AG08396 (cell line): ENCODE measurements around the gene INSRR.
A peak's percentile ranks its signal among the peaks of the same experiment; 100 is the strongest.

Experiments used
- DNase-seq: peaks from one replicate; pipeline ENCODE4 v3.0.0; 2012; ENCODE audit warnings: low spot score, mixed read lengths

INSRR gene

GRCh38 chr1:156848461-156849150 is 10.3 kb downstream of the INSRR start:
- DNase-seq, result no peak

DNA sequence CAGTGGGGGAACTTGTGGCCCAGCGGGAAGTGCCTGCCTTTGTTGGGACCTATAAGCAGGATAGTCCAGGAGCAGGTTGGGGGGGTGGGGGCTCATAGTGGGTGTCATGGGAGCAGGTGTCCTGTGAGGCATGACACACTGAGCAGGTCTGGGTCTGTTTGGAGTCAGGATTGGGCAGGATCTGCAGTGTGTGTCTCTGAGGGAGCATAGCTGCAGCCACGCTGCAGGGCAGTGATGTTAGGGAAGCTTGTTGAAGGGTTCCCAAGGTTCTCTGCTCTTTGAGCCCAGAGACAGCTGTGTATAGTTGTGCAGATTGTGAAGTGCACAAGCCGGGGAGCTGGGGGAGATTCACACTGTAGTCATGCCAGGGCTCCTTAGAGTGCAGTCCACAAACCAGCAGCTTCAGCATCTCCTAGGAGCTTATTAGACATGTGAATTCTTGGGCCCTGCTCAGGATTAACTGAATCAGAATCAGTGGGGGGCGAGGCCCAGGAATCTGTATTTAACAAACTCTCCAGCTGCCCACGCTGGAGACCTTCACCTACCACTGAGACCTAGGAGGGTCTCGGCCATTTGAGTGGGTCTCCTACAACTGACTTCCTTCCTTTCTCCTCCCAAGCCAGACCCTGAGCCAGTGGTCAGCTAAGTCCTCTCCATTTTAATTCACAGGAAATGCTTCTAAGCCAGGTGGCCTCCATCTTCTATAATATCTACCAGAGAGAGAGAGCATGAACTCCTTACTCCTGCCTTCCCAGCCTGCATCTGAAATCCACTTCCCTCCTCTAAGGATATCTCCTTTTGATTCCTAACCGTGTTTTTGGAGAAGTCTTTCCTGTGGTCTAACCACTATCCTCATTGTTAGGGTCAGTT is 11.1 kb downstream of the INSRR start:
- no peak for DNase-seq

DNA sequence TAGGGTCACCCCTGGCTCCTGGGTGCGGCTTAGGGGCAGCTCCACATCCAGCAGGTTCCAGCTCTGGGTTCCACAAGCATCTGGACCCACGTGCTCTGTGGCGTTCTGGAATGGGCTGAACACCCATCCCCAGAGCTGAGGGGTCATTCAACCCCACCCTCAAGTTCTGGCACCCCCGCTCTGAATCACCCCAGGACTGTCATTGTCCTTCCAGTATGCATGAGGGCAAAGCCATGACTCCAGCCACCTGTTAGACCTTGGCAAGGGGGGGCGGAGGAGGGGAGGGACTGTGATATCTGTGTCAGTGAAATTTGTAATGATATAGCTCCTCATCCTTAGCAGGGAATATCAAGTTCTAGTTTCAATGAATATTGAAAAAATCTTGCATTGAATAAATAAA is 12.3 kb downstream of the INSRR start:
- no peak for DNase-seq

DNA sequence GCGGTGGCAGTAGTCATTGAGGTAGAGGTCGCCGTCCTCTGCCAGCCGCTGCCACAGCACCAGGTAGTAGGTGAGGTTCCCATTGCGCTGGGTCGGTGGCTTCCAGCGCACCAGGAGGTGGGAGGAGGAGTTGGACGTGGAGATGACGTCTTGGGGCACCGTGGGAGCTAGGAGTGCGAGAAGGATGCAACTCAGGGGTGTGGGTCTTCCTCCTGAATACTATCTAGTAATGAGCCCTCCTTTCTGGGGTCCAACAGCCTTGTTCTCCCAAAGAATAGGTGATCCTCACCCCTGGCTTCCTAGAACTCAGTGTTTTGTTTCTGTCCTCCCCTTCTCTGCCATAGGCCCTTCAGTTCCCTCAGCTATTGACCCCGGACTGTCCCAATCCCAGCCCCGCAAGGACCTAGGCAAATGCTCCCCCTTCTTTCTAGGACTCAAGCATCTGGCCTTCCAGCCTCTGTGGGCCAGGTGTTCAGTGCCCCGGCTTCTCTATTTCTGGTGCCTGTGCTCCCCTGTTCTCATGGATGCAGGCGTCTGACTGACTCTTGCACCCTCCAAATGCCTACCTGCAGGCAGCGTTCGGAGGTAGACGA is 12.9 kb downstream of the INSRR start:
- no peak for DNase-seq

DNA sequence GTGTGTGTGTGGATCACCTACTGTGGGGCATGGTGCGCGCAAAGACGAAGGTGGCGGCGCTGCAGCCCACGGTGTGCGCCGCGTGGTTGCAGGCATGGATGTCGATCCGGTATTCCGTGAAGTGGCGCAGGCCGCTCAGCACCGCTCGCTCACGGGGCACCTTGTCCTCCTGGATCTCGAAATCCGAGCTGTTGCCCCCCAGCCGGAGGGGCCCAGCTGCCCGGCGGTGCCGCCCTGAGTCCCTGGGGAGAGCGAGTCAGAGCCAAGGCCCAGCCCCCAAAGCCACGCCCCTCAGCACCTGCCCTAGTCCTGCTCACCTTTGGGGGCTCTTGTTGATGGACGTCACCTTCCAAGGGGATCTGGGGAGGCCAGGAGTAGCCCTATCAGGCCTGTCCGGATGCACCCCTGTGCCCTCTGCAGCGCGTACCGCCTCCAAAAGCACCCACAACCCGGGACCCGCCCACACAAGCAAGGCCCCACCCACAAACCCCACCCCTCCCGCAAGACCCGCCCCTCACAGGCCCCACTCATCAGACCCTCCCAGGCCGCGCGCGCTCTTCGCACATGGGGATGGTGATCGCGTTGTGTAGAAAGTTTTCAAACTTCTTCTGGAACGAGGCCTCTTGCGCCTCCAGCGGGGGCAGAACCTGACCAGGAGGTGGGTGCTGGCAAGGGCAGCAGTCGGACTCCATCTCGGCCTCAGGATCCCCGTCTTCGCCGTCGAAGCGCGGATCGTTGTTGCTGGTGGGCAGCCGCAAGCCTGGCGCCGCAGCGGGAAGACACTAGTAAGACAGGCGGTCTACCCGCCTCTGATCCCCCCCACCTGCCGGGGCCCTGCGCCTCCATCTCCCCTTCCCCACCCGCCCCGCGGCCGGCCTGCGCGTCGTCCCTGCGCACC is 13.6 kb downstream of the INSRR start:
- DNase-seq, result no peak

DNA sequence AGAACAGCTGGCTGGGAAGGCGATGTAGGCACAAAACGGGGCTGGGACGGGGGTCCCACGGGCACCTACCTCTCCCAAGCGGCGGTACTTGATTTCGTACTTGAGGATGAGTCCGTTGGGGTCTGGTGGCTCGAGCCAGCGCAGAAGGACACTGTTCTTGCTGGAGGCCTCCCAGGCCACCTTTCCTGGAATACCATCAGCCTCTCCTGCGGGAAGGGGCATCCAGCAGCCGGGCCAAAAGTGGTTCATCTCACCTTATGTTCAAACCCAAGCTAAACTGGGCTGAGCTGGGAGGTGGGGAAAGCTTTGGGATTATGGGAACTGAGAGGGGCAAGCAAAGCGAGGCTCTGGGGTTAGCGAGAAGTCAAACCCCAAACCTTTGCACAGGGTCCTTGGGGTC is 14.3 kb downstream of the INSRR start:
- no peak for DNase-seq

- DNase-seq, result no peak
Observed at GRCh38 chr1:156844102-156844501, 14.8 kb downstream of the INSRR start.

GRCh38 chr1:156842618-156843300 is 16.2 kb downstream of the INSRR start:
- no peak for DNase-seq

GRCh38 chr1:156841295-156841855 is 17.5 kb downstream of the INSRR start:
- no peak for DNase-seq

DNA sequence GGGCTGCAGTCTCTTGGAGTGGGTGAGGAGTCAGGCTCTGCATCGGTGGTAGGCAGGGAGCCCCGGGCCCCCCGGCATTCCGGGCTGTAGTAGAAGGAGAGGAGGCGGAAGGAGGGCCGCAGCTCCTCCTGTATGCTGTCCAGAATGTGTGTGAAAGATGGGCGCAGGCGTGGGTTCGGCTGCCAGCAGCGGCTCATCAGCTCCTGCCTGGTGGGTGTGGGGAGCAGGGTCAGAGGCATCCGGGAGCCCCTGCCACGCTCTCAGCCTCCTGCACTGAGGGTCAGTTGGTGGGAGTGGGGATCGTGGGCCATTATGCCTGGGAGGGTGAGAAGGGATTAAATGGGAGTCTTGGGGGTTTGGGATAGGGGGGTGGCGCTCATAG is 18.0 kb downstream of the INSRR start:
- no peak for DNase-seq

DNA sequence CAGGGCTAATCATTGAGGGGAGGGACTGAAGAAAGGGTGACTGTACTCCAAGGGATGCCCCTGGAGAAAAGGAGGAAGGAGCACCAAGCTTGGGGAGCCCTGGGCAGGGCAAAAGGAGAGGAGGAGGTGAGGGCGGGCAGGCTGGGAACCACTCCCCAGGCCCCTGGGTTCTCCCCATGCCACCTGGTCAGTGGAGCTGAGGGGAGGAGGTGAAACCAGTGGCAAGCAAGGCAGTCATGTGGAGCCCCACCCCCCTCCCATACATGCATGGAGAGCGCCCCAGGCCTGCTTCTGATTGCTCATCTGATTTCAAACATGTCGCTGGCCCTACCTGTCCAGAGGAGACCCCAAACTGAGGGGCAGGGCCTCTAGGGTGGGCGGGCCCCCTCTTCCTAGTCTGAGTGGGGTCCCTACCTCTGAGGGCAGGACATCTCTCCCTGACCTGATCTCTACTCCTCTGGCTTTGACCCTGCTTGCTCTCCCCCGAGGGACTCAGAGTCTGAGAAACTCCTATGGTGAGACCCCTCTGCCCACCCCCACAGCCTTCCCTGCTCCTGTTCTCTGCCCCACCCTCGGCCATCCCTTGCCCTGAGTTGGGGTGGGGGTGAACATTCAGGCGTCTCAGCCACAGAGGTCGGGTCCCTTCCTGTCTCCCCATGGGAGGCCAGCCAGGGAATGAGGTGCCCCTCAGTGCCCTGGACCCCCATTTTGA is 18.6 kb downstream of the INSRR start:
- no peak for DNase-seq

- DNase-seq, result no peak
Observed at GRCh38 chr1:156839426-156840109, 19.3 kb downstream of the INSRR start.

- peak; percentile 63 for DNase-seq
Observed at GRCh38 chr1:156838972-156839371, 19.9 kb downstream of the INSRR start.

- no peak for DNase-seq
Observed at GRCh38 chr1:156836892-156837291, 22.0 kb downstream of the INSRR start.

GRCh38 chr1:156836041-156836654 is 22.8 kb downstream of the INSRR start:
- DNase-seq, result no peak

DNA sequence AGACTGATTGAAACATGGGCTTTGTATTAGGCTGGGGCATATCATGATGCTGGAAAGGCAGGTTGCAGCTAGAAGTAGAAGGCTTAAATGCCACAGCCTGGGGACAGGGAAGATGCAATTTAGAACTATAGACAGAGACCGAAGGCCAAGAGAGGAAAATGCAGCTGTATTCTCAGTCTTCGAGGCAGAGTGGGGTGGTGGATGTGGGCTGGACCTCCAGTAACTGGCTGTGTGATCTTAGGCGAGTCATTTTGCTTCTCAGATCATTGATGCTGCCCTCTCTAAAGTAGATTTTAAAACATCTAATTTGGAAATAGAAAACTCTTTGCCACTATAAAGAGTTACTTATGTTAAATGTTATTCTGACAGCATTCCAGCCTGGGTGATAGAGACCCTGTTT is 24.6 kb downstream of the INSRR start:
- no peak for DNase-seq

GRCh38 chr1:156833603-156834002 is 25.3 kb downstream of the INSRR start:
- DNase-seq, result no peak

- no peak for DNase-seq
Observed at GRCh38 chr1:156832434-156832833, 26.5 kb downstream of the INSRR start.

DNA sequence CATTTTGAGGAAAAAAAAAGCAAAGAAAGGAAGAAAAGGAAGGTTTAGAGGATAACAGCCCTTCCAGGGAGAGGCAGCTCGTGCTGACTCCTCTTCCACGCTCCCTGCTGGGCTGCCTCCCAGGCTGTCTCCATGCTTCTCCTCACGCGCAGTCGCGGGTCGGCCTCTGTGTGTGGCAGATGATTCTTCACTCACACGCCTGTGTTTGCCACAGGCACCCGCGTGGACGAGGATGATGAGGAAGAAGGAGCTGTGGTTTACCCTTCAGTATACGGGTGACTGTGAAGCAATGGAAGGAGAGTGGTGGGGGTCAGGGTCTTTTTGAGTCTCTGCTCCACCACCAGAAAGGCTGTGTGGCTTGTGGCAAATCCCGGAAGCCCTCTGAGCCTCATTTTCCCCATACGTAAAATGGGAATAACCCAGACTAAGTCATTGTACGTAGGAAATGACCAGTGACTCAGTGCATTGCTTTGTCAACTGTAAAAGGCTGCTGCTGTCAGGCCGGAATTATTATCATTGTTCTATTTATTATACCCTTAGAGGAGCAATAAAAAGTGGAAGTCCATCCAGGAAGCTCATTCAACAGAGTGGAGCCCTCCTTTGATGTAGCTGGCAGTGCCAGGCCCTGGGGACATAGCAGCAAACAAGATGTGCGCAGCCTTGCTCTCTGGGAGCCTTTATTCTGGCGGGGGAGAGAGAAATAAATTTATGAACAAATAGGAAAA is 30.4 kb downstream of the INSRR start:
- DNase-seq, result no peak
